OCI-LY1 (cell line): Measurements from ENCODE around the gene PXMP4.
A peak's percentile ranks its signal among the peaks of the same experiment; 100 is the strongest.

Experiments
- EZH2 ChIP-seq: fragments of 200-600 bp; sonication (generic), shearing (Covaris generic); IDR thresholded peaks from 2 replicates; pipeline ENCODE4 v1.8.0; 2017; ENCODE audit warnings: borderline replicate concordance, mixed run types, mild to moderate bottlenecking, antibody characterized with exemption, low read length, moderate library complexity, mixed read lengths
- TF ChIP-seq, protein P1 (sequence below): fragments of 200-600 bp; sonication (generic), shearing (Covaris generic); IDR thresholded peaks from 2 replicates; pipeline ENCODE4 v1.5.1; 2017; ENCODE audit warnings: mild to moderate bottlenecking, antibody characterized with exemption, low read length, moderate library complexity, mixed read lengths

DNA sequence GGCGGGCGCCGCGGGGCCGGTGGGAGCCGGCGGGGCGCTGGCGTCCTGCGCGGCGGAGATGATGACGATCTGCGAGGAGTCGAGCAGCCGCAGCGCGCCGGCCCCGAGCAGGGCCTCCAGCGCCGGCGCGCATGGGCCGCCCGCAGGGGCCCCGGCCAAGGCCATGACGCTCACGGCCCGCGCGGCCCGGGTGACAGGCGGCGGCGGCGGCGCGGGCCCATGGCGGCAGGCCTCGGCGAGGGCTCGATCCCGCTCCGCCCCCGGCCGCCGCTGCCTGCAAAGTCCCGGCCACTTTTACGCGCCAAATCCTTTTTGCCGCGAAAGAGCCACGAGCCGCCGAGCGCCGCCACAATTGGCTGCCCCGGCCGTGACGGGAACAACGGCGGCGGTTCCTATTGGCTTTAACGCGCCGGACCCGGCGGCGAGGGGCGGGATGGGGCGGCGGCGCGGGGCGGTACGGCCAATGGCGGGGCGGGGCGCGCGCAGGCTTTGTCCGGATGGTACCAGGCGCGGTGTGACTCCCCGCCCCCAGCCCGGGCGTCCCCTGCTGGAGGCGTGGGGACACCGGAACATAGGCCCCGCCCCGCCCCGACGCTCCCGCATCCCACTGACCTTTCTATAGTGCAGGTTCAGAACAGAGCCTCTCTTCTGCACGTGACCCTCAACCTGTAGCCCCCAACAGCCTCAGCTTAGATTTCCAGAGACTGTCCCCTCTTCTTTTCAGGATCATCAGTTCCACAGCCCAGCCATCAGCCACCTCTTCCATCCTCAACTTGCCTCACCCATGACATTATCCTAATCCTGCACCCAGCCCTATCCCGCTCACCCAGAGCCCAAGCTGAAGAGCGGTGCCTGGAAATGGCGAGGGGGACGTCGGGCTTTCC, 33.8 kb downstream of the PXMP4 start, which contains the start of gene E2F1:
- TF ChIP-seq, protein P1, sequence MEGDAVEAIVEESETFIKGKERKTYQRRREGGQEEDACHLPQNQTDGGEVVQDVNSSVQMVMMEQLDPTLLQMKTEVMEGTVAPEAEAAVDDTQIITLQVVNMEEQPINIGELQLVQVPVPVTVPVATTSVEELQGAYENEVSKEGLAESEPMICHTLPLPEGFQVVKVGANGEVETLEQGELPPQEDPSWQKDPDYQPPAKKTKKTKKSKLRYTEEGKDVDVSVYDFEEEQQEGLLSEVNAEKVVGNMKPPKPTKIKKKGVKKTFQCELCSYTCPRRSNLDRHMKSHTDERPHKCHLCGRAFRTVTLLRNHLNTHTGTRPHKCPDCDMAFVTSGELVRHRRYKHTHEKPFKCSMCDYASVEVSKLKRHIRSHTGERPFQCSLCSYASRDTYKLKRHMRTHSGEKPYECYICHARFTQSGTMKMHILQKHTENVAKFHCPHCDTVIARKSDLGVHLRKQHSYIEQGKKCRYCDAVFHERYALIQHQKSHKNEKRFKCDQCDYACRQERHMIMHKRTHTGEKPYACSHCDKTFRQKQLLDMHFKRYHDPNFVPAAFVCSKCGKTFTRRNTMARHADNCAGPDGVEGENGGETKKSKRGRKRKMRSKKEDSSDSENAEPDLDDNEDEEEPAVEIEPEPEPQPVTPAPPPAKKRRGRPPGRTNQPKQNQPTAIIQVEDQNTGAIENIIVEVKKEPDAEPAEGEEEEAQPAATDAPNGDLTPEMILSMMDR = peak; percentile 5; the same call in 1 of the 2 replicates
- no peak for TF ChIP-seq EZH2
